ENCODE measurements around the gene SYT8. TPM values are rescaled to one million over a fixed set of nuclear protein-coding genes. Genes with fewer than 3 reads are reported as not detected.
"Not testable (repeated sequence)": the region's sequence is repeated elsewhere in the genome, so short reads cannot be mapped to it uniquely, and the experiment has no call there.

Gene SYT8
- total RNA-seq, 2 experiments from 2014 or later: not detected

GRCh38 chr11:1874441-1875092, 39.8 kb downstream of the SYT8 start:
- DNase-seq: peak in 2 of 14 experiments; percentile 0
- CTCF ChIA-PET: not testable (repeated sequence)

GRCh38 chr11:1875093-1875850, 40.5 kb downstream of the SYT8 start:
- Histone ChIP-seq H3K4me1 (ENCODE audit: insufficient read depth, low read length) (peaks cover 80% of the 10 kb centered on the region), H3K4me3 (ENCODE audit: low read length) (no peak overlapping the region), H3K27me3 (ENCODE audit: control insufficient read depth in 1 of 2, insufficient read depth in 2 of 2, low read length in 2 of 2) (no peaks in the 10 kb centered on the region), H3K9me3 (ENCODE audit: control insufficient read depth in 1 of 2, insufficient read depth in 1 of 2, low read length in 2 of 2) (no peaks in the 10 kb centered on the region), H3K27ac (ENCODE audit: low read depth in 1 of 2, low read length in 2 of 2) (no peak overlapping the region), H3K36me3 (ENCODE audit: insufficient read depth, low read length) (peaks cover 18% of the 10 kb centered on the region)
- intact Hi-C loops (cut with DNase I, micrococcal nuclease): no loop called here
- Mint-ChIP-seq H3K36me3 (ENCODE audit: low read depth) (peaks cover 19% of the 10 kb centered on the region), H3K4me3 (no peak overlapping the region), H3K27me3 (no peaks in the 10 kb centered on the region), H3K27ac (peak overlapping the region; percentile 68), H3K9me3 (no peaks in the 10 kb centered on the region), H3K4me1 (ENCODE audit: low read depth) (peaks cover 35% of the 10 kb centered on the region)
- ChIA-PET CTCF (no interaction called here), POLR2A (interaction anchor here (1.4 kb wide), 1 partner anchor 42 kb away, joined by 3 read pairs; no protein-coding TSS in a partner anchor)
- TF ChIP-seq CTCF (IDR thresholded peaks at IDR 0.05): no peak
- ATAC-seq (ENCODE audit: poor library complexity) (no peak), DNase-seq (peak in 1 of 14 experiments; percentile 0)

More at GRCh38 chr11:1874441-1875092, 39.8 kb downstream of the SYT8 start:
- Mint-ChIP-seq H3K4me1 (ENCODE audit: low read depth) (peaks cover 42% of the 10 kb centered on the region), H3K36me3 (ENCODE audit: low read depth) (peaks cover 14% of the 10 kb centered on the region)
- POLR2A ChIA-PET: interaction anchor here (0.6 to 1.4 kb wide), 2 partner anchors 8 to 43 kb away, joined by 3 to 4 read pairs; no protein-coding TSS in a partner anchor
- H3K27me3 Mint-ChIP-seq; H3K27me3 ChIP-seq (ENCODE audit: control insufficient read depth in 1 of 2, insufficient read depth in 2 of 2, low read length in 2 of 2); H3K9me3 ChIP-seq (ENCODE audit: control insufficient read depth in 1 of 2, insufficient read depth in 1 of 2, low read length in 2 of 2); H3K27ac Mint-ChIP-seq; H3K9me3 Mint-ChIP-seq; H3K4me3 Mint-ChIP-seq; ATAC-seq (ENCODE audit: poor library complexity); intact Hi-C loops (cut with DNase I, micrococcal nuclease); H3K4me3 ChIP-seq (ENCODE audit: low read length): not testable (repeated sequence)
- Histone ChIP-seq H3K4me1 (ENCODE audit: insufficient read depth, low read length) (peaks cover 80% of the 10 kb centered on the region), H3K27ac (ENCODE audit: low read depth in 1 of 2, low read length in 2 of 2) (peak overlapping the region in 1 of 2 donors; percentile 21), H3K36me3 (ENCODE audit: insufficient read depth, low read length) (peaks cover 13% of the 10 kb centered on the region)

GRCh38 chr11:1875851-1876301, 41.1 kb downstream of the SYT8 start:
- H3K27ac Mint-ChIP-seq; H3K4me3 ChIP-seq (ENCODE audit: low read length); H3K4me3 Mint-ChIP-seq; H3K9me3 ChIP-seq (ENCODE audit: control insufficient read depth in 1 of 2, insufficient read depth in 1 of 2, low read length in 2 of 2); H3K27me3 ChIP-seq (ENCODE audit: control insufficient read depth in 1 of 2, insufficient read depth in 2 of 2, low read length in 2 of 2); ATAC-seq (ENCODE audit: poor library complexity); CTCF ChIA-PET; H3K9me3 Mint-ChIP-seq; H3K27me3 Mint-ChIP-seq; intact Hi-C loops (cut with DNase I, micrococcal nuclease): not testable (repeated sequence)
- Mint-ChIP-seq H3K36me3 (ENCODE audit: low read depth) (peaks cover 20% of the 10 kb centered on the region), H3K4me1 (ENCODE audit: low read depth) (peaks cover 34% of the 10 kb centered on the region)
- DNase-seq: peak in 2 of 14 experiments; percentile 0 to 12
- POLR2A ChIA-PET: interaction anchor here (1.1 to 1.7 kb wide), 3 partner anchors 22 to 41 kb away, joined by 3 to 7 read pairs (median 5); no protein-coding TSS in a partner anchor
- Histone ChIP-seq H3K36me3 (ENCODE audit: insufficient read depth, low read length) (peaks cover 24% of the 10 kb centered on the region), H3K4me1 (ENCODE audit: insufficient read depth, low read length) (peaks cover 80% of the 10 kb centered on the region), H3K27ac (ENCODE audit: low read depth in 1 of 2, low read length in 2 of 2) (peak overlapping the region in 1 of 2 donors; percentile 13)

Measured in CD4-positive, alpha-beta T cell (primary cell).